Measurements from ENCODE around the gene POLG2. TPM values are rescaled to one million over a fixed set of nuclear protein-coding genes. Genes with fewer than 3 reads are reported as not detected.

The POLG2 gene
- total RNA-seq, 1 experiment from 2014 or later, result 51.5 TPM

- ATAC-seq (no peak), DNase-seq (ENCODE audit: low read depth, low spot score) (no peak)
- H2AFZ ChIP-seq (ENCODE audit: low read depth, low read length, poor library complexity, severe bottlenecking), result no peak overlapping the region
- H3K27me3 ChIP-seq (ENCODE audit: insufficient read depth, low read length), result no peaks in the 10 kb centered on the region
- H3K4me1 ChIP-seq (ENCODE audit: control insufficient read depth in 1 of 2, insufficient read depth in 2 of 2, low read length in 2 of 2), result peaks cover 18 to 69% of the 10 kb centered on the region in 2 experiments
- no peaks in the 10 kb centered on the region for H3K9me3 ChIP-seq (ENCODE audit: control insufficient read depth in 1 of 2, insufficient read depth in 1 of 2, low read depth in 1 of 2, low read length in 2 of 2)
- no peak overlapping the region for H3K4me3 ChIP-seq (replicated peaks in 1 of 2; ENCODE audit: low read depth in 1 of 2, low read length in 2 of 2)
- BruUV-seq (replicated peaks), result no TSS peak
- peaks cover 64% of the 10 kb centered on the region; the same call in 1 of the 2 replicates for H4K20me1 ChIP-seq (ENCODE audit: insufficient read depth)
- H3K36me3 ChIP-seq (ENCODE audit: control insufficient read depth in 1 of 2, insufficient read depth in 2 of 2, low read length in 2 of 2), result peaks cover 55 to 58% of the 10 kb centered on the region in 2 experiments
- ChIA-PET POLR2A (no interaction called here), CTCF (interaction anchor here (1.2 to 4.5 kb wide), 3 partner anchors 9 to 274 kb away, joined by 3 to 68 read pairs (median 3); no protein-coding TSS in a partner anchor), RAD21 (ENCODE audit: low non-redundant PET in 1 of 2, low total read pairs in 2 of 2, uncharacterized antibody in 2 of 2, unreplicated experiment in 2 of 2) (no interaction called here)
- TF ChIP-seq ZBTB33 (IDR thresholded peaks at IDR 0.05; ENCODE audit: extremely low read depth, insufficient replicate concordance, low read length) (no peak), CEBPB (IDR thresholded peaks at IDR 0.05; ENCODE audit: low read depth) (no peak), POLR2AphosphoS5 (IDR thresholded peaks at IDR 0.05; ENCODE audit: low read depth, low read length) (peak; percentile 23; the same call in 1 of the 2 replicates)
- H3K9me2 ChIP-seq (ENCODE audit: insufficient read depth), result no peaks in the 10 kb centered on the region
- no peak overlapping the region for H3K9ac ChIP-seq (ENCODE audit: low read length)
- H3K27ac ChIP-seq (ENCODE audit: low read depth, low read length), result no peak overlapping the region
- peaks cover 79% of the 10 kb centered on the region for H3K79me2 ChIP-seq (ENCODE audit: insufficient read depth, low read length)
- H3K4me2 ChIP-seq (ENCODE audit: low read length), result no peak overlapping the region
- intact Hi-C loops (cut with micrococcal nuclease), result loop anchor here (5.0 to 10.0 kb wide), 2 partner anchors 162 to 355 kb away; partner anchors contain the start of gene SMURF2
Measured at GRCh38 chr17:64499805-64500486, 3.1 kb upstream of the POLG2 start.
